Measurements from ENCODE around the gene AP1M1.

The AP1M1 gene

DNA sequence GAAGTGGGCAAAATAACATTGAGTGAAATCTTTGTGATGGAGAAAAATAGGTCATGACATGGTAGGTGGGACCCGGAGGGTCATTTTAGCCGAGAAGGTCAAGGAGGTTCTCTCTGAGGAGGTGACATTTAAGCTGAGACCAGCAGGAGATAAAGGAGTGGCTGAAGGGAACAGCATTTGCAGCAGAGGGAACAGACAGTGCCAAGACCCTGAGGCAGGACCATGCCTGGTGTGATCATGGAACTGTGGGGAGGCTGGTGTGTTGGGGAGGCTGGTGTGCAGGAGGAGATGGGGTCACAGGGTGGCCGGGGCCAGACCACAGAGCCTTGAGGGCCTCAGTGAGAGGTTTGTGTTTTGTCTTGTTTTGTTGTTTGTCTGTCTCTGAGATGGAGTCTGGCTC is 67.5 kb downstream of the AP1M1 start:
- no peak for DNase-seq

DNA sequence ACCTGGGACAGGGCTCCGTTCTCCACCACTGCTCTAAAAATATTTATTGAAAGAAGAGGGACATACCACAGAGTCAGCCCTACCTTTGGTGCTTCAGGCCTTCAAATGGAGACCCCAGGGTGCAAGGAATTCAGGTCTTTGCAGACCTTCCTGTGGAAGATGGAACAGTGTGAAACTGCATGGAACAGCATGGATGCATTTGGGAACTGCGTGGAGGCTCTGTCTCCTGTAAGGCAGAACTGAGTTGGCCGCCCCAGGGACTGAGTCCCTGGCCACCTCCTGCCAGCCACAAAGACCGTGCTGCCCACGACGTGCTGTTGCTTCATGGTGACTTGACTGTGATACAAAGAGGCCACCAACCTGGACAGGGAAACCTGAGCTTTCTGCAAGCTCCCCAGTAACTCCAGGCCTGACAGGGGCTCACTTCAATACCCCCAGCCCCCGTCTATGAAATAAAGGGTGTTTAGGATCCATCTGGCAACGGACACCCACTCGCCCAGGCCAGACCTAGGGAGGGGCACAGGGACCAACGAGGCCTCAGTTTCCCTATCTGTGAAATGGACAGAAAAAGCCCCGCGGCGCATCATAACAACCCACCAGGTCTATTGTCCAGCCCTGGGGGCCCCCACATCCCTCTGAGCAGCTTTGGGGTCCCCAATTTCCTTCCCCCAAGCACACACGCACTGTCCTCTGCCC is 68.3 kb downstream of the AP1M1 start:
- no peak for DNase-seq

DNA sequence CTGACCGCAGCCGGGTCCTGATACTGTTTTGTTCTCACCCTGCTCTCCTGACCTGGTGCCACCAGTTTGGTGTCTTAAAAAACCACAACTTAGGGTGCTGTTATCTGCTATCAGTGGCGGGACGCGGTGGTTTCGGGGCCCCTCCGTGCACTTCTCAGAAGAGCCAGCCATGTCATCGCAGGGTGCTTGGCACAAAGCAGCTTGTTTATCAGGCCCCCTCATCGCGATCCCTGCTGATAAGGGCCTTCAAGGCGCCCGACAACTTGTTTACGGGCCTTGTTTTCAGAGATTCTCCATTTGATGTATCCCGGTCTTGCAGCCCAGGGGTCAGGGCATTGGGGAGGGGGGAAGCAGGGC is 68.9 kb downstream of the AP1M1 start:
- no peak for DNase-seq

DNA sequence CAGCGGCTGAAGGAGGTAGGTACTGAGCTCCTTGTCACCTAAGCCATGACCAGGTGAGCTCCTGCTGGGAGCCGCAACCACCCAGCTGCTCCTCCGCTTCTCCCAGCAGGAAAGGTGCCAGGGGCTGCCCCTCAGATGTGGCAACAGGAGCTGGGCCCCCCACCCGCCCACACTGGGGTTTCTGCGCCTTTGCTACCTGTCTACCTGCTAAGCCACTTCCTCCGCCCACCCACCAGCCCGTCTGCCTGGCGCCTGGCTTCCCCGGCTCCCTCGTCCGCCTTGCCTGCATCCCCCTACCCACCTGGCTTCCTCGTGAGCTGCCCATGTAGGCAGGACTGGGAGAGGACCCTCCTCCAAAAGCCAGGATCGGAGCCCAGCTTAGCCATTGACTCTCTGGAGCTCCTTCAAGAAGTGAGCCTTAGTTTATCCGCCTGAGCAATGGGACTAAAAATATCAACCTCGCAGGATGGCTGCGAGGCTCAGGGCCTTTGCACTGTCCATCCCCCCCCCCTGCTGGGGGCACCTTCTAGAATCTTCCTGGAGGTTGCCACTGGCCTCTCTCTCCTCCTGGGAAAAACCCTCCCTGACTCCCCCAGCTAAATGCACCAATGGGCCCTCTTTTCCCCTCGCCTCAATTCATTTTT is 71.1 kb downstream of the AP1M1 start:
- DNase-seq = no peak

DNA sequence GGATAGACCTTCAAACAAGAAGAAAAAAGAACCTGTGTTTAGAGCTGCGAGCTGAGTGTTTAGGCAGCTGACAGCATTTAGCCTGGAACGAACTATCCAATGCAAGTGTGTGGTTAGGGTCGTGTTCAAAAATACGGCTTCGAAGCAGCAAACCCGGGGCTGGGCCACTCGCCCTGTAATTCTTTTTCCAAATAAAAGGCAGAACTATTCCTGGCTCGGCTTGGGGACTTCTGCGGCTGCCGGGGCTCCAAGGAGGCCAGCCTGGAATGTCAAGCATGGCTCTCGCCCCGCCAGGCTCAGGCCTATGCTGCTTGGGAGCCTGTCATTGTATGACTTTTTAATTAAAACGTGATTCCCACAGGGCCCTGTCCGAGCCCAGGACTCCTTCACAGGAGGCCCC is 75.2 kb downstream of the AP1M1 start:
- DNase-seq = no peak

DNA sequence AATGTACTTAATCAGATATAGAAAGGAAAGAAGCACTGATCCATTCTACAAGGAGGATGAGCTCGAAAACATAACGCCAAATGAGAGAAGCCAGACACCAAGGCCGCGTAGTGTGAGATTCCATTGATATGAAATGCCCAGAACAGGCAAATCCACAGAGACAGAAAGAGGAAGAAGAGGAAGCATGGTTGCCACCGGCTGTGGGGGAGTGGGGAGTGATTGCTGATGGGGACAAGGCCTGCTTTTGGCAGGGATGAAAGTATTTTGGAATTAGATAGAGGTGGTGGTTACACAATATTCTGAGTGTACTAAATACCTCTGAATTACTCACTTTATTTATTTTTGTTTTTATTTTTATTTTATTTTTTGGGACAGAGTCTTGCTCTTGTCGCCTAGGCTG is 76.7 kb downstream of the AP1M1 start:
- DNase-seq = peak; percentile 32 to 54 (median 48)

DNA sequence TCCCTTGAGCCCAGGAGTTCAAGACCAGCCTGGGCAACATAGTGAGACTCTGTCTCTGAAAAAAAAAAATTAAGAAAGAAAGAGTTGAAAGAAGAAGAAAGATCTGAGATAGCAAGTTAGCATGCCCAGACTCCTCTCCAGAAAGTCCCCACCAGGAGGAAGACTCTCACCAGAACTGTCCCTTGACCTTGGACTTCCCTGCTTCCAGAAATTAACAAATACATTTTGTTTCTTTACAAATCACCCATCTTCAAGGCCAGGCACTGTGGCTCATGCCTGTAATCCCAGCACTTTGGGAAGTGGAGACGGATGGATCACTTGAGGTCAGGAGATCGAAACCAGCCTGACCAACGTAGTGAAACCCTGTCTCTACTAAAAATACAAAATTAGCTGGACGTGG is 82.6 kb downstream of the AP1M1 start:
- peak in 1 of 4 experiments; percentile 68 for DNase-seq

DNA sequence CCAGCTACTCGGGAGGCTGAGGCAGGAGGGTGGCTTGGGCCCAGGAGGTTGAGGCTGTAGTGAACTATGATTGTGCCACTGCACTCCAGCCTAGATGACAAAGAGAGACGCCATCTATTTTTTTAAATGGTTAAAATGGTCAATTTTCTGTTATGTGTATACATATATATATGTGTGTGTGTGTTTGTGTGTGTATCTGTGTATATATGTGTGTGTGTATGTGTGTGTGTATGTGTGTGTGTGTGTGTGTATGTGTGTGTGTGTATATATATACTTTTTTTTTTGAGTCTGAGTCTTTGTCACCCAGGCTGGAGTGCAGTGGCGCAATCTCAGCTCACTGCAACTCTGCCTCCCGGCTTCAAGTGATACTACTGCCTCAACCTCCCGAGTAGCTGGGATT is 84.0 kb downstream of the AP1M1 start:
- DNase-seq = no peak

DNA sequence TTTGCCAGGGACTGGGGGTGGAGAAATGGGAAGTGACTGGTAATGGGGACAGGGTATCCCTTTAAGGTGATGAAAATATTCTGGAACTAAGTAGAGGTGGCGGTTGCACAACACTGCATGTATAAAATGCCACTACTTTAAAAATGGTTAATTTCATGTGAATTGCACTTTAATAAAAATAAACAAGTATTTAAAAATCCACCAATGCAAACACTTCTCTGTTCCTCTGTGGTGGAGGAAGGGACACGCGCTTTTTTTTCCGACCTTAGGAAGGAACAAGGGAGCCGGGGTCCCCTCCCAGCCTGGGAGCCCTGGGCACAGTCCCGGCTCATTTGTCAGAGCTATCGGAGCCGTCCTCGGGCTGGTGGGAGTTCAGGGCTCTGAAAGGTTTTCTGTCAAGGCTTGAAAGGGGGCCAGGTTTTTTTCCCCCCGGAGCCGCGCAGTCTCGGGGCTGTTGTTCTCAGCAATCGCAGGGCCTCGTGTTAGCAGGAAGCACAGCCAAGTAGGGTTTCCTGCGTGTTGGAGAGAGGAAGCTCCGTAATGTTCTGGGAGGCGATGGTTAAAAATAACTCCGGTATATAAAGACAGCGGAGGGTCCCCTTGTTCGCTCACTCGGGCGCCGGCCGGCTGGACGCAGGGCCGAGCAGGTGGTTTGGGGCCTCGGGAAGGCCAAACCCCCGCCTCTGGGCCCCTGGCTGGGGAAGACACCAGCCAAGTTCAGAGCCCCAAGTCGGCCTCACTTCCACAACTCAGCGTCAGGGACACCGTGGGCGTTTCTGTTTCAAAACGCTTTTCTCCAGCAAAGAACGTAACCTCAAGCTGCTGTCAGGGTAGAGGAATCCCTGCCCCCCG is 85.7 kb downstream of the AP1M1 start:
- DNase-seq = peak; percentile 92 to 95 (median 94)

DNA sequence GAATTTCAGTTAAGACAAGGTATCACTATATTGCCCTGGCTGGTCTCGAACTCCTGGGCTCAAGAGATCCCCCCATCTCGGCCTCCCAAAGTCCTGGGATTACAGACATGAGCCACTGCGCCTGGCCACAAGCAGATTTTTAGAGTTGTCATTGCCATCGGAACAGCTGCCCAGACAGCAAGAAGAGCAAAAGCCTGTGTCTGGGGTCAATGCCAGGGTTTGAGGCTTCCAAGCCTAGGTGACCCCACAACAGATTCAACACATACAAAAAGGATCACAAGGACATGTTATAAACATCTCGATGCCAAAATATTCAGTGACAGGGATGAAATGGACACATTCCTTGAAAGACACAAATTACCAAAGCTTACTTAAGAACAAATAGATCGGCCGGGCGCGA is 86.8 kb downstream of the AP1M1 start:
- DNase-seq = peak in 1 of 4 experiments; percentile 28

DNA sequence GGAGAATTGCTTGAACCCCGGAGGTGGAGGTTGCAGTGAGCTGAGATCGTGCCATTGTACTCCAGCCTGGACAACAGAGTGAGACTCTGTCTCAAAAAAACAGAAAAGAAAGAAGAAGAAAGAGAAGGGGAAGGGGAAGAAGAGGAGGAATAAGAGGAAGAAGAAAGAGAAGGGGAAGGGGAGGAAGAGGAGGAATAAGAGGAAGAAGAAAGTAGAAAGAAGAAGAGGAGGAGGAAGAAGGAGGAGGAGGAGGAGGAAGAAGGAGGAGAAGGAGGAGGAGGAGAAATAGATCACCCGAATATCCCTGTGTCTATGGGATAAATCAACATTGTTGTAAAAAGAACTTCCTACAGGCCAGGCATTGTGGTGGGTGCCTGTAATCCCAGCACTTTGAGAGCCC is 87.4 kb downstream of the AP1M1 start:
- peak in 3 of 4 experiments; percentile 17 to 29 (median 19) for DNase-seq

DNA sequence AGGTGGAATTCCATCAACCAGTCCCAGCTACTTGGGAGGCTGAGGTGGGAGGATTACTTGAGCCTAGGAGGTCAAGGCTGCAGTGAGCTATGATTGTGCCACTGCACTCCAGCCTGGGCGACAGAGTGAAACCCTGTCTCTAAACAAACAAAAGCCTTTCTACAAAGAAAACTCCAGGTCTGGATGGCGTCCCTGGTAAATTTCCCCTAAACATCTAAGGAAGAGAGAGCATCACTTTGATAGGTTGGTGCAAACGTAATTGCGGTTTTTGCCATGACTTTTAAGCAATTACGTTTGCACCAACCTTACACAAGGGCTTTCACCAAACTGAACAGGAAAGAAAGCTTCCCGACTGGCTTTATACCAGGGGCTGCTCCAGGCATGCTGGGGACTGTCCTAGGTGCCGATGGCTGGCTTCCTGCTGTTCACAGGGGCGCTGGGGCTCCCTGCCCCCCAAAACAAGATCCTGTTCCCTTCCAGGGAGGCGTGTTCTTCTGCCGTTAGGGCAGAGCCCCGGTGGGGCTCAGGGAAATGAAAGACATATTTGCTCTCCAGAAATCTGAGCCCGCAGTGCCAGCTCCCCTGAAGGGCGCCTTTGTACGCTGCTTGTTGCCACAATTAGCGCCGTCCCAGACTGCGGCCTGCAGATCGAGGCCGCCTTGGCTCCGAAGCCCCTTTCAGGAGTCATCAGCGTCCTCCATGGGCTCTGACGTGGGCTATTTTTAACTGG is 88.2 kb downstream of the AP1M1 start:
- peak; percentile 19 to 46 (median 40) for DNase-seq

DNA sequence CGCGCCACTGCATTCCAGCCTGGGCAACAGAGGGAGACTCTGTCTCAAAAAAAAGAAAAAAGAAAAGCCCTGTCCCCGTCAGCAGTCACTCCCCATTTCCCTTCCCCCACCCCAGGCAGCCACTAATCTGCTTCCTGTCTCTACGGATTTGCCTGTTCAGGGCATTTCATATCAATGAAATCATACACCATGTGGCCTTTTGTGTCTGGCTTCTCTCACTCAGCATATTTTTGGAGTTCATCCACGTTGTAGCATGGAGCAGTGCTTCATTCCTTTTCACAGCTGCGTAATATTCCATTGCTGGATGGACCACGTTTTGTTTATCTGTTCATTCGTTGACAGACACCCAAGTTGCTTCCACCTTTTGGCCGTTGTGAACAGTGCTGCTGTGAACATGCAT is 90.8 kb downstream of the AP1M1 start:
- DNase-seq = peak in 3 of 4 experiments; percentile 24 to 47 (median 31)

DNA sequence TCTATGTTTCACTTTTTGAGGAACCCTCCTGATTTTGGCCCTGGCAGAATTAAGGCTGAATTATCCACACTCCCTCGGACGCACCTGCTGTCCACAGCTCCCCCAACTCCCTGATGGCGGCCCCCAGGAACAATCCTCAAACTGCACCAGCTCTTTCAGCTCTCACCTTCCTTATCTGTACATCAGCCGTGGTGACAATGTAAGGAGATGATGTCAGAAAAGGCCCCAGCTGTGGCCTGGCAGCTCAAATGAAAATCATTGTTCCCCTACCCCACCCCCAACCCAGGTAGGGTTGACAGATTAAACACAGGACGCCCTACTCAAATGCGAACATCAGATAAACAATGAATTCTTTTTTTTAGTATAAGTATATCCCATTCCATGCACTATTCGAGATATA is 91.9 kb downstream of the AP1M1 start:
- no peak for DNase-seq

DNA sequence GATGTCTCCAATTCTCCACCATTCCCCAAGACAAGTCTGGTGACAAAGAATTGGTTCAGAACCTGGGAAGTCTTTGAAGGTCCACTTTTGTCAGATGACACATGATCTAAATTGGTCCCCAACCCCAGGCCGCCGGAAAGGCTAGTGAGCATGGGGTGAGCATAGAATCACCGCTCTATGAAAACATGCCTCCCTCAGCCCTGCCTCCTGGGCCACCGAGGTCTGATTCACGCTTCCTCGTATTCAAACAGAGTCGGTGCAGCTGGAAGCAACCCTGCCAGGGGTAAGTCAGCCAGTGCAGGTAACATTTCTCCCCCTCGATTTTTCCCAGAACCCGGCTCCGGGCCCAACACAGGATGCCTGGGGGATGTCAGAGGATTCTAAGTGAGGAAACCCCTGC is 93.0 kb downstream of the AP1M1 start:
- no peak for DNase-seq

DNA sequence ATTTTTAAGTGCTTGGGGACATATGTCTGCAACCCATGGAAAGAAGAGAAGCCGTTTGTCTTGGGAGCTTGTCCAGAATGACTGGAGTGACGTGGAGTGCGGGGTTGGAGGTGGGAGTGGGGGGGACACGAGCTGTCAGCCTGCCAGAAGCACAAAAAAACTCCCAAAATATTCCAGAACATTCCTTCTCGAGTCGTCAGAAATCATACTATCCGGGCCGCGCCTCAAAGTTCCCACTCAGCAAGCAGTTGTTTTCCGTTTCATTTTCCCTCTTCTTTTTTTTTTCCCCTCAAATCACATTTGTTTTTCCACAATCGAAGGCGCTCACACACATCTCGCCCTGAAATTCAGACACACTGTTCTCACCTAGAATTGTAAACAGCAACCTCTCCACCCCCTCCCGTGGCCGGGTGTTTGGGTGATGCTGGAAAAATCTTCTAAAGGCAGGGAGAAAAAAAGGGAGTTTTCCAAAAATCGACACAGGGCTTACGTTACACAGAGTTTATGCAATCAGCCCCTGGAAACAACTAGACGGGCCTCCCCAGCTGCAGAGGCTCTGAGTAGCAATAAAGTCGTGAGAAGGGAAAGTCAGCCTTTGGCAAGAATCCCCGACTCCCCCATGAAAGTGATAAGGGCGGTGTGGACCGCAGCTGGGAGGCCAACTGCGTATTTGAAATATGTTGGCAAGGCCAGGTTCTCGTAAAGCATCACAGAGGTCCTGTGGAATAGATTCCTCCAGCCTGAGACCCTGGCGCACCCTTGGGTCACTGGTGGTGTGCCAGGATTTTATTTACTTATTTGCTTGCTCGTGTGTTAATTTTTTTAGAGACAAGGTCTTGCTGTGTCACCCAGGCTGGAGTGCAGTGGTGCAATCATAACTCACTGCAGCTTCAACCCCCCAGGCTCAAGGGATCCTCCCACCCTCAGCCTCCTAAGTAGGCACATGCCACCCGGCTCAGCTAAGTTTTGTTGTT is 95.7 kb downstream of the AP1M1 start:
- DNase-seq = peak in 3 of 4 experiments; percentile 25 to 42 (median 35)

DNA sequence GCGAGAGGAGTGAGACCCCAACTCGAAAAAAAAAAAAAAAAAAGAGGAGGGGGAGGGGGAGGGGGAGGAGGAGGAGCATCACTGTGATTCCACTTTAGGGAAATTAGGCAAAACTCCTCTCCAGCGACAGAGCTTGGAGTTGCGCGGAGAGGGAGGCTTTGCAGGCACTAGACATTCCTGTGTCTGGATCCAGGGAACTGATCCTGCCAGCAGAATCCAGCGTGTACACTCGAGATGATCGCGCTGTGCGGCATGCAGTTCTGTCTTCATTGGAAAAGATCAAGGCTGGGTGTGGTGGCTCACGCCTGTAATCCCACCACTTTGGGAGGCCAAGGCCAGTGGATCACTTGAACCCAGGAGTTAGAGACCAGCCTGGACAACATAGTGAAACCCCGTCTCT is 97.3 kb downstream of the AP1M1 start:
- no peak for DNase-seq
